NCI-H2107 treated with DMSO at 0.1 percent for 48 hours (cell line): ENCODE data around the gene MCF2L2.
A peak's percentile ranks its signal among the peaks of the same experiment; 100 is the strongest.
"Not testable (repeated sequence)": the region's sequence is repeated elsewhere in the genome, so short reads cannot be mapped to it uniquely, and the experiment has no call there.

Experiments used
- DNase-seq: peaks from one replicate; lab custom pipeline; 2025; ENCODE audit not compliant: unreplicated experiment; lab: John Stamatoyannopoulos, UW

The MCF2L2 gene, protein sequence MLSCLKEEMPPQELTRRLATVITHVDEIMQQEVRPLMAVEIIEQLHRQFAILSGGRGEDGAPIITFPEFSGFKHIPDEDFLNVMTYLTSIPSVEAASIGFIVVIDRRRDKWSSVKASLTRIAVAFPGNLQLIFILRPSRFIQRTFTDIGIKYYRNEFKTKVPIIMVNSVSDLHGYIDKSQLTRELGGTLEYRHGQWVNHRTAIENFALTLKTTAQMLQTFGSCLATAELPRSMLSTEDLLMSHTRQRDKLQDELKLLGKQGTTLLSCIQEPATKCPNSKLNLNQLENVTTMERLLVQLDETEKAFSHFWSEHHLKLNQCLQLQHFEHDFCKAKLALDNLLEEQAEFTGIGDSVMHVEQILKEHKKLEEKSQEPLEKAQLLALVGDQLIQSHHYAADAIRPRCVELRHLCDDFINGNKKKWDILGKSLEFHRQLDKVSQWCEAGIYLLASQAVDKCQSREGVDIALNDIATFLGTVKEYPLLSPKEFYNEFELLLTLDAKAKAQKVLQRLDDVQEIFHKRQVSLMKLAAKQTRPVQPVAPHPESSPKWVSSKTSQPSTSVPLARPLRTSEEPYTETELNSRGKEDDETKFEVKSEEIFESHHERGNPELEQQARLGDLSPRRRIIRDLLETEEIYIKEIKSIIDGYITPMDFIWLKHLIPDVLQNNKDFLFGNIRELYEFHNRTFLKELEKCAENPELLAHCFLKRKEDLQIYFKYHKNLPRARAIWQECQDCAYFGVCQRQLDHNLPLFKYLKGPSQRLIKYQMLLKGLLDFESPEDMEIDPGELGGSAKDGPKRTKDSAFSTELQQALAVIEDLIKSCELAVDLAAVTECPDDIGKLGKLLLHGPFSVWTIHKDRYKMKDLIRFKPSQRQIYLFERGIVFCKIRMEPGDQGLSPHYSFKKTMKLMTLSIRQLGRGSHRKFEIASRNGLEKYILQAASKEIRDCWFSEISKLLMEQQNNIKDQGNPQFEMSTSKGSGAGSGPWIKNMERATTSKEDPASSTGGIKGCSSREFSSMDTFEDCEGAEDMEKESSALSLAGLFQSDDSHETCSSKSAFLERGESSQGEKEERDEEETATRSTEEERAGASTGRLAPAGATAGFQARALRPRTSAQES

DNA sequence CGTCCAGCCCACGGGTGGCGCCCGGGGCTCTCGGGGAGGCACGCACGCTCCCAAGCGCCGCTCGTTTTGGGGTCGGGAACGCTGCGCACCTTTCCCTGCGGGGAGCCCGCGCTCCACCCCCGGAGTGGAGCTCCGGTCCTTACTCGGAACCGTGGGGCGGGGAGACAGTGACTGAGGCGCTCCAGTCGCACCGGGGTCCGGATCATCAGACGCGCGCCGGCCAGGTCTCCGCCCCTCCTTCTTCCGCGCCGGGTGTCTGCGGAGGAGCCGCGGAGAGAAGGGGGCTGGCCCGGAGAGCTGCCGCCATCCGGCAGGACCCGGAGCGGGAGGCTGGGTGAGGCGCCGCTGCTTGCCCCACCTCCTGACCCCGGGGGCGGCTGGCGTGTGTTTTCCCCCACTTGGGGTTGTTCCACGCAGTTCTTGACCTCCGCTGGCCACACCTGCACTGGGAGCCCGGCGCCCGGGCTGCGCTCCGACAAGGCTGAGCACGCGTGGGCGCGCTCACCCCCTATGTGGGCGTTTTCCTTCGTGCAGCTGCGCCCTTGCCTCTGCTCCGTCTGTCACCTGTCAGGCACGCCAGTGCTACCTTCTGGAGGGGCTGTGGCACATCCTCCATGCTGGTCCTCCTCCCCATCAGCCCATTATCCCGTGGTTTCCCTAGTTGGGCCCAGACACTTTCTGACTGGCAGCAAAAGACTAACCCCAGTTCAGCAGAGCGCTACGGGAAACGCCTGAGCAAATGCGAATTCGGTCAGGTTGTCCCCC is at the start of gene MCF2L2:
Gene MCF2L2 (minus strand): TSS at position 173 of the 765 bp plus-strand sequence. CDS start 642 bp downstream, outside the sequence.
- peak; percentile 65 for DNase-seq

DNA sequence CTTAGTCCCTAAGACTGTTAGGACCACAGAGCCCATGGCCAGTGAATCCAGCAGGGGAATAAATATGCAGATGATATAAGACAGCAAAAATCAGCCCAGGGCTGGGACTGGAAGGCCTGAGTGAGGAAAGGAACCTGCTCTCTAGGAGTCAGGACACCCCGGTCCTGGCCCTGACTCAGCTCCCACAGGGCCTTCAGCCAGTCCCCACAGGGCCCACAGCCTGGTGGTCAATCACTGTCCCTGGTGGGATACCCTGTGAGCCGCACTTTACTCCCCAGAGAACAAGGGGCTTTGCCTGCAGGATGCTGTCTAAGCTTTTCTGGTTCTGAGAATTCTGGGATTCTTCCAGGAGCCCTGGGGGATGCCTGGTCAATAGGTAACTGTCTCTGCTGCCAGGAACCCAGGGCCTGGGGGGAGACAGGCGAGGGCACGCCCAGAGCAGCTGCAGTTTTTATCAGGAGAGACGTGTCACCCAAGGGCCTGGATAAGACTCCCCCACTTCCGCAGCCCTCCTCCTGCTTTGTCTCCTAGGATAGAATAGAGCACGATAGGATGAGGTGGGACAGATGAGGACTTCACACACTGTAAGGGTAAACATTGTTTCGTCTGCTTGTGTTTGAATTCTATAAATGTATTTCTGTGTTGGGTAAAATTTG is 49.5 kb upstream of the MCF2L2 start:
- peak; percentile 62 for DNase-seq

DNA sequence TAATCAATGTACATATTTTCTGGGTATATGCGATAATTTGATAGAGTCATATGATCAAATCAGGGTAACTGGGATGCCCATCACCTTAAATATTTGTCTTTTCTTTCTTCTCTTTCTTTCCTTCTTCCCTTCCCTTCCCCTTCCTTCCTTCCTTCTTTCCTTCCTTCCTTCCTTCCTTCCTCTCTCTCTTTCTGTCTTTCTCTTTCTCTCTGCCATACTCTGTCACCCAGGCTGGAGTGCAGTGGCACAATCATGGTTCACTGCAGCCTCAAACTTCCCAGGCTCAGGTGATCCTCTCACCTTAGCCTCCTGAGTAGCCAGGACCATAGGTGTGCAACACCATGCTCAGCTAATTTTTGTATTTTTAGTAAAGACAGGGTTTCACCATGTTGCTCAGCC is 47.3 kb upstream of the MCF2L2 start:
- not testable (repeated sequence) for DNase-seq

DNA sequence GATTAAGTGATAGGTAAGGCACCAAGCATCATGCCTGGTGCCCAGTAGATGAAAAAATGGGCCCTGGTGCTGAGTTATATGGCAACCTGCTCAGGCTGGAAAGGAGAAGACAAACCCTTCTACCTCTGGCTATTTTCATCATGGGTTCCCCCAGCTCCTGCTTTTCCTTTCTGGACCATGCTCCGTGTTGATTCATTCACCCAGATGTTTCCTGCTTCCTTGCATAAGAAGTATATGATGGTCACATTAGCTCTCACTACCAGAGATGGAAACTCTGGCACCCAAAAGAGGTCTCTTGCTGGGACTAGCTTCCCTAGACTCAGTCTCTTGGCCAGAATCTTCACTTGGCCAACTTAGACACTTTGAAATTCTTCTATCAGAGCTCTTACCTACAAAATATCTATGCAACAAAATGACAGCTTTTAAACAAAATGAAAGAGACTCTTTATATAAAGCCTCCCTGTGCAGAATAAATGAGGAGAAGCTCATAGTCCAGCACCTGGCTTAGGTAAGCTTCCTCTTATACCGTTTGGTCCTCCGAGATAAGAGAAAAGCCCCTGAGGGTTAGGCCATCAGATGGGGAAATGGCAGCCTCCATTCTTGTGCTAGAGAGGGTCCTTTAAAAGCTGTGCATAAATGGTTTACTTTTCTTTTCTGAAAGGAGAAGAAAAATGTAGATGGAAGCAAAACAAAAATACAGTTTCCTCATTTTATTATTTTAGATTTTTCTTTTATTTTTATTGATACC is 46.8 kb upstream of the MCF2L2 start:
- no peak for DNase-seq

DNA sequence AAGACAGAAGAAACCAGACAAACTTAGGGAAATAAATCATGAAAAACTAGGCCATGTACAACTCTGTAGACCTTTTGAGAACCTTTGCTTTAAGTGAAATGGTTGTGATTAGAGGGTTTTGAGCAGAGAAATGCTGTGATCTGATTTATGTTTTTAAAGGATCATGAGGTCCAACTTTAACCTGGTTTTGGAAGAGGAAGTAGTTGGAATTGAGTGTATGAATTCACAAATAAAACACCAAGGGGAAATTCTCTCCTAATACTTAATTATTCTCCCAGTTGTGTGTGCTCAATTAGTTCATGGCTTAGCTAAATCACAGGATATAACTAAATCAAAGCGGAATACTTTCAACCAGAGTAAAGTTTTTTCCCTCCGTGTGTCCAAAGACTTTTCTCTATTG is 45.5 kb upstream of the MCF2L2 start:
- no peak for DNase-seq

DNA sequence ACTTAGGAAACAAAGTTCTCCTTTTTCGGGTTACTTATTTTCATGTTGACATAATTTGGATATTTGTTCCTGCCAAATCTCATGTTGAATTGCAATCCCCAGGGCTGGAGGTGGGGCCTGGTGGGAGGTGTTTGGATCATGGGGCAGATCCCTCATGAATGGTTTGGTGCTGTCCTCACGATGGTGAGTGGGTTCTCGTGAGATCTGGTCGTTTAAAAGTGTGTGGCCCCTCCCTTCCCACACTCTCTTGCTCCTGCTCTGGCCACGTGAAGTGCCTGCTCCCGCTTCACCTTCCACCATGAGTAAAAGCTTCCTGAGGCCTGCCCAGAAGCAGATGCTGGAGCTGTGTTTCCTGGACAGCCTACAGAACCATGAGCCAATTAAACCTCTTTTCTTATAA is 43.7 kb upstream of the MCF2L2 start:
- DNase-seq = no peak

DNA sequence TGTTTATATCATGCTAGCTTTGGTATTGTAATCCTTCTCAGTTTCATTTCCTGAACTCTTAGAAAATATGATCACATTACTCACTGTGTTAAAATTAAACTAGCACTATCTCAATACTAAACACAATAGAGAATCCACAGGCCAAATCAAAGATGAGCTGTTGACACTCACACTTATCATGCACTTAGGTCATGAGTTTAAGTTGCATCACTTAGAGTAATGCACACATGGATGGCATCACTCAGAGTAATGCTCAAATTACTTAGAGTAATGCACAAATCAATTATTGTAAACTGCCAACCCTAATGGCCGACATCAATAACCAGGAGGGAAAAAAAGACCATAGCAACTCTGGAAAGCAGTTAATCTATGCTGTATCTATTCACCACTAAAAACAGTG is 40.0 kb upstream of the MCF2L2 start:
- peak; percentile 70 for DNase-seq

DNA sequence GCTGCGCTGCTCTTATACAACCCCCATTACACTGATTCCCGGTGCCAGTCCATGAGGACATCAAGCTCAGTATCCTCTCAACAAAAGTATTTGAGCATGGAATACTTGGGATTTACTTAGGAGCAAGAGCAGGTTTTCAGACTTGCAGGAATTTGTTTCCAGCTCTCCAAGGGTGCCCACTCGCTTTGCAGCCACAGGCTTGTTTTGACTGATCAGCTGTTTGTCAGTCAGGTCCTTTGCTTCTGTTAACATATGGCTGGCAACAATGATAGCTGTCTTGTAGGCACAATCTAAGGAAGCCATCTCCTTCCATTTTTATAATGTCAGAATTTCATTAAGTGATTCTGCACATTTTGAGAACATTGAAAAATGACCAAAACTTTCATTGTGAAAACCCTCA is 38.2 kb upstream of the MCF2L2 start:
- no peak for DNase-seq

DNA sequence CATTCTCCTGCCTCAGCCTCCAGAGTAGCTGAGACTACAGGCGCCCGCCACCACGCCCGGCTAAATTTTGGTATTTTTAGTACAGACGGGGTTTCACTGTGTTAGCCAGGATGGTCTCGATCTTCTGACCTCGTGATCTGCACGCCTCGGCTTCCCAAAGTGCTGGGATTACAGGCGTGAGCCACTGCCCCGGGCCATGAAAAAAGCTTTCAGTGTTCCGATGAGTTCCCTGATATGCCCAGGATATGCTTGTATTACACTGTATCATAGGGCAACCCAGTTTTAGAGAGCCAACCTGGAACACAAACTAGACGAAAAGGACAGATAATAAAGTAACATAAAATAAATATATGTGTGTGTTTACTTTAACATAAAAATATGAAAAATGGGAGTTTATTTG is 37.3 kb upstream of the MCF2L2 start:
- not testable (repeated sequence) for DNase-seq

DNA sequence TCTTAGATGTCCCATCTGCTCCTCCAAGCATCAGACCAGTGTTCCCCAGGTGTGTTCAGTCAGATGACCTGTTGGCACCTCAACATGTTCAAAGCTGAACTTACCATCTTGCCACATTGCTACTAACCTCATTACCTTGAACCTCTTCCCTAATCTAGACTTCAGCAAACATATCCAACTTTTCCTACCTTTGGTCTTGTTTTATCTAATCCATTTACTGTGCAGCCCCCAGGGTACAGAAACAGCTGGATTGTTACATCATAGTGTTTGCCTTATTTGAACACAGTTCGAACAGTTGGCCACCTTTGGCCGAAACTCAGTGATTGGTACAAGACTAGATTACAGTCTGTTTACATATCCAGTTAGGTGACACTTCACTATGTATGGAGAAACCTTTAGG is 36.1 kb upstream of the MCF2L2 start:
- no peak for DNase-seq

DNA sequence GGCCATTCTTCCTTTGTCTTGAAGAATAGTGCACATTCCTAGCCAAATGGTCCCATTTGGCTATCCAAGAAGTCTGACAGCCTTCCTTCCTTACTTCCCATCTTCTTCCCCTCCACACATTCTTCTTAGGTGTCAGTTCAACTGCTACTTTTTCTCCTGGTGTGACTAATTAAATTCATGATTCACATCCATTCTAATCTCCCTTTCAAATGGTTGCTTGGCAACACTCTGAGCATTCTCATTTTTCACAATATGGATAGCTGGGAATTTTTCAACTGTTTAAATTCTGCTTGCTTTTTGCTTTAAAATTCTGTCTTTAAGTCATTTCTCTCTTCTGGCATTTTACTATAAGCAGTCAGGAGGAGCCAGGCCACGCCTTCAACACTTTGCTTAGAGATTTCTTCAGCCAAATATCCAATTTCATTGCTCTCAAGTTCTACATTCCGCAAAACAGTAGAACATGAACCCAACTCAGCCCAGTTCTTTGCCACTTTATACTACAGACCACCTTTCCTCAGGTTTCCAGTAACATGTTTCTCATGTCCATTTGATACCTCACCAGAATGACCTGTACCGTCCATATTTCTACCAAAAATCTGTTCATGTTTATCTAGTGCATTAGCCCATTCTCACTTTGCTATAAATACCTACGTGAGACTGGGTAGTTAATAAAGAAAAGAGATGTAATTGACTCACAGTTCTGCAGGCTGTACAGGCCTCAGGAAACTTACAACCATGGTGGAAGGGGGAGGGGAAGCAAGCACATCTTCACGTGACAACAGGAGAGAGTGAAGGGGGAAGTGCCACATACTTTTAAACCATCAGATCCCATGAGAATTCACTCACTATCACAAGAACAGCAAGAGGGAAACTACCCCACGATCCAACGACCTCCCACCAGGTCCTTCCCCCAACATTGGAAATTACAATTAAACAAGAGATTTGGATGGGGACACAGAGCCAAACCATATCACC is 31.9 kb upstream of the MCF2L2 start:
- DNase-seq = no peak

DNA sequence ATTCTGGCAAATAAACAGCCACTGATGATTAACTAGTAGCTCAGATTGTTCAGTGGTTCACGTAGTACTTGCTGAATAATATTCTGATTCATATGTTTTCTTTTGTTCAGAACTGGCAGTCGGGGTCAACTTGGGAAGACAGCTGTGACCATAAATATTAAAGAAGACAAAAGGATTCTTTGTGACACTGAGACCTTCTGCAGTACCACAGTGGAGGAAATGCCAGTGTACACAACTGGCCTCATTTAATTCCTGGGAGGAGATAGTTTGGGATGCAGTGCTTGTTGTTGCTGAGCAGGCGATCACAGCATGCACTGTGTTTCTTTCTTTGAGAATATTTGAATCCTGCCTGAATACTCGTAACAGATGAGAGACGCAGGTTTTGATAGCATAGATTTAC is 26.7 kb upstream of the MCF2L2 start:
- DNase-seq = no peak

DNA sequence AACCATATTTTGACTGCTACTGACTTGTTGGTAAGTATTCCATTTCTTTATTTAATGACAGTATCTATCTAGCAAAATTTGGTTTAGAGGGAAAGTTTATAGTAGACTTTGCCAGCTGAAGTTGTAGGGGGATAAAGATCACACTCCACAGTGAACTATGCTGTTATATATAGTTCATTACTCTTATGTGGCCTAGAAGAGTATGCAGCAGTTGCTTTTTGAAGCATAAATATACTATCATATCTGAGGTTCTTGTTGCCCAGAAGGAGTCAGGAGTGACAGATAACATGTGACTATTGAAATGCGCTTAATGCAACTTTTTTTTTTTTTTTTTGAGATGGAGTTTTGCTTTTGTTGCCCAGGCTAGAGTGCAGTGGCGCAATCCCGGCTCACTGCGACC is 25.6 kb upstream of the MCF2L2 start:
- DNase-seq = no peak

DNA sequence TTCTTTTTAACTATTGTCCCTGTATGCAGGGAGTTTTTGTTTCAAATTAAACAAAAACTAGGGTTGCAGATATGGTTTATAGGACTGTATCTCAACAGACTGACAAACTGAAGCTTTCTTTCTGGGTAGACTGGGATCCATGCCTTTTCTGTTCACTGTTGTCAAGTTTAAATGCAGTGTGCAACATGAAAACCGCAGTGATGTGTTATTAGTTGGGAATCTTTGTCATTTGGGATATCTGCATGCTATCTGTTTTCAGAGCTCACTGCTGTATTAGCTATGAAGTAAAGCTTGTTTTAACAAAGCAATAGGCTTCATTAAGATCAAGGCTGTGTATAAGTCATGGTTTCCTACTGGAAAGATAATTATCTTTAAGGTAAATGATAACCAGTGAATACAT is 21.4 kb upstream of the MCF2L2 start:
- no peak for DNase-seq

DNA sequence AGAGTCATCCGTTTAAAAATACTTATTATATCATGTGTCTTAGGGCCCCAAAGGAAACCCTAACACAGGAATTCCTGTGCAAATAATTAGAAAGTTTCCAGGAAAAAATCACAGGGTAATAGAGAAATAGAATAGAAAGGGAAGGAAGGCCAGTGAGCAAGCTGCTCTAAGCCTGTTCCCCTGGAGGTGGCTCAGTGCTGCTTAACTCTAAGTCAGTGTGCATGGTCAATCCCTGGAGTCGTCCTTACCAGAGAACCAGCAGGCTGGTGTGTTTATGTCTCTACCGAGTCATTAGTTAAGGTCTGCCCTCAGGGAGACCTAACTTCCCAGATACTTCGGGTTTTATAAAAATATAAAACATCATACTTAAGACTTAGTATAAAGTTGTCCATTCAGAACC is 21.0 kb upstream of the MCF2L2 start:
- no peak for DNase-seq

DNA sequence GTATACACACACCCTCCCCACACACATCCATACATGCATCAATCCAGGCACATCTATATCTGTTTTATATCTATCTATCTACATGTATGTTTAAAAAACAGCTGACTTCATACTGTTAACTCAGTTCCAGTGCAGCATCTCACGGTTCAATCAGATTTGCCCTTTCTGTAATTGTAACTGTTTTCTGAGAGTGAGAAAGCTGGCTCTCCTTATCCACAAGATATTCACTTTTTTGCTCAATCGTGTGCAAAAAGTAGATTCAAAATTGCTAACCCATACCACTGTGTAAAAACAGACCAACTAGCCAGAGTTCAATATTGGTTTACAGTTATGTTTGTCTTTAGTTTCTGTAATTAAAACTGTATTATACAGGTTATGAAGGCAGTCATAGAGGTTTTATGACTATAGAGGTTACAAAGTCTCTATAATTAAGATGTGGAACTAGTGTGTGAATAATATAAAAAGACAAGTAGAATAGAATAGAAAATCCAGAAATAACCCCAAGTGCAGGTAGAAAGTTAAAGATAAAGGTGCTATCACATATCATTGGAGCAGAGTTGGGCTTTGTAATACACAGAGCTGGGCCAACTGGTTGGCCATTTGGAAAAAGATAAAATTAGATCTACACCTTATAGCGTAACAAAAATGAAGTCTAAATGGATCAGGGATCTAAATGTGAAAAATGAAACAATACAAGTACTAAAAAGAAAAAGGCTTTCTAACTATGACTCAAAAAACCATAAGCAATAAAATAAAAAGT is 20.1 kb upstream of the MCF2L2 start:
- DNase-seq = no peak

DNA sequence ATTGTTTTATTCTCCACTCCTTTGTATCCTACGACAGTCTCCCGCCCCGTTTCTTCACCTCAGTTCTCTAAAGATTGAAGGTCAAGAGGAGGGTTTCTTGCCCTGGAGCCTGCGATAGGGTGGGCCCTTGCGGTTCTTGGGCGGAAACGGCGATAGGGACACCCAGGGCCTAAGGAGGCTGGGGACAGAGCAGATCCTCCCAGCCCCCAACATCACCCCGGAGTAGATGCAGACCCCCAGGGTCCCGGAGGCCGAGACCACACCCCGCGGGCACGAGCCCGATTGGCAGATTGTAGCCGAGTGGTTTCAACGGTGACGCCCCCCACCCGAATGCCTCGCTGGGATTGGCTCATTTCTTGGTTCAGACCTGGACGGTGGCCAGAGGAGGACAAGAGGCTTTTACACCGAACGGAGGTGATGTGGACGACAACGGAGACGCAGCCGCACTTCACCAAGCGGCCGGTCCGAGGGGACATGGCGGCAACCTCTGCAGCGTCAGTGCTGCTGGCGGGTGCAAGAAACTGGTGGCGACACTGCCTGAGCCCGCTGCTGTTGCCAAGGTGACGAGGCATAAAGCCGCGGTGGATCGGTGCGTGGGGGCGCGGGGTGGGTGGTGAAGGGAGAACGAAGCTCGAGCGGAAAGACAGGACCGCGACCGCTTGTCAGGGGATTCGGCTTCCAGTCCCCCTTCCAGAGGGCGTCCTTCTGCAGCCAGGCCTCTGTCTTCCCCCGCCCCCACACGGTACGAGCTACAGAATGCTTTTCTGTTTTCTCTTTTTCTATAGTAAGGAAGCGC is 19.0 kb upstream of the MCF2L2 start:
- peak; percentile 98 for DNase-seq
